22Rv1 (cell line): ENCODE measurements around the gene ABHD12.
A peak's percentile ranks its signal among the peaks of the same experiment; 100 is the strongest.
"Not testable (repeated sequence)": the region's sequence is repeated elsewhere in the genome, so short reads cannot be mapped to it uniquely, and the experiment has no call there.

Experiments used
- H3K27ac ChIP-seq: fragments of 450-650 bp; 2 replicates; pipeline ENCODE4 v1.5.1; 2017
- CTCF ChIP-seq: fragments of 450-650 bp; IDR thresholded peaks from 2 replicates; pipeline ENCODE4 v1.5.1; 2017; ENCODE audit warnings: mild to moderate bottlenecking
- ZFX ChIP-seq: fragments of 450-650 bp; IDR thresholded peaks from 2 replicates; pipeline ENCODE4 v1.6.1; 2017; ENCODE audit warnings: antibody characterized with exemption, borderline replicate concordance

Gene ABHD12

GRCh38 chr20:25314497-25315417 lies 75.9 kb downstream of the ABHD12 start:
- H3K27ac ChIP-seq: no peak overlapping the region

GRCh38 chr20:25313593-25313992 lies 77.0 kb downstream of the ABHD12 start:
- TF ChIP-seq CTCF: no peak
- TF ChIP-seq ZFX: no peak
- H3K27ac ChIP-seq: no peak overlapping the region

More at GRCh38 chr20:25314497-25315417, 75.9 kb downstream of the ABHD12 start:
- TF ChIP-seq CTCF (no peak), ZFX (no peak)

DNA sequence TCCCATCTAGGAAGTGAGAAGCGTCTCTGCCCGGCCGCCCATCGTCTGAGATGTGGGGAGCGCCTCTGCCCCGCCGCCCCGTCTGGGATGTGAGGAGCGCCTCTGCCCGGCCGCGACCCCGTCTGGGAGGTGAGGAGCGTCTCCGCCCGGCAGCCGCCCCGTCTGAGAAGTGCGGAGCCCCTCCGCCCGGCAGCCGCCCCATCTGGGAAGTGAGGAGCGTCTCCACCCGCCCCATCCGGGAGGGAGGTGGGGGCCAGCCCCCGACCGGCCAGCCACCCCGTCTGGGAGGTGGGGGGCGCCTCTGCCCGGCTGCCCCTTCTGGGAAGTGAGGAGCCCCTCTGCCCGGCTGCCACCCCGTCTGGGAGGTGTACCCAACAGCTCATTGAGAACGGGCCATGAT lies 77.9 kb downstream of the ABHD12 start:
- not testable (repeated sequence) for H3K27ac ChIP-seq

GRCh38 chr20:25310921-25311728 lies 79.5 kb downstream of the ABHD12 start:
- TF ChIP-seq ZFX (no peak), CTCF (no peak)
- H3K27ac ChIP-seq: peak overlapping the region; percentile 56

- TF ChIP-seq ZFX (no peak), CTCF (peak; percentile 72)
- H3K27ac ChIP-seq: peak overlapping the region; percentile 56
Observed at GRCh38 chr20:25310268-25310920, 80.2 kb downstream of the ABHD12 start.

DNA sequence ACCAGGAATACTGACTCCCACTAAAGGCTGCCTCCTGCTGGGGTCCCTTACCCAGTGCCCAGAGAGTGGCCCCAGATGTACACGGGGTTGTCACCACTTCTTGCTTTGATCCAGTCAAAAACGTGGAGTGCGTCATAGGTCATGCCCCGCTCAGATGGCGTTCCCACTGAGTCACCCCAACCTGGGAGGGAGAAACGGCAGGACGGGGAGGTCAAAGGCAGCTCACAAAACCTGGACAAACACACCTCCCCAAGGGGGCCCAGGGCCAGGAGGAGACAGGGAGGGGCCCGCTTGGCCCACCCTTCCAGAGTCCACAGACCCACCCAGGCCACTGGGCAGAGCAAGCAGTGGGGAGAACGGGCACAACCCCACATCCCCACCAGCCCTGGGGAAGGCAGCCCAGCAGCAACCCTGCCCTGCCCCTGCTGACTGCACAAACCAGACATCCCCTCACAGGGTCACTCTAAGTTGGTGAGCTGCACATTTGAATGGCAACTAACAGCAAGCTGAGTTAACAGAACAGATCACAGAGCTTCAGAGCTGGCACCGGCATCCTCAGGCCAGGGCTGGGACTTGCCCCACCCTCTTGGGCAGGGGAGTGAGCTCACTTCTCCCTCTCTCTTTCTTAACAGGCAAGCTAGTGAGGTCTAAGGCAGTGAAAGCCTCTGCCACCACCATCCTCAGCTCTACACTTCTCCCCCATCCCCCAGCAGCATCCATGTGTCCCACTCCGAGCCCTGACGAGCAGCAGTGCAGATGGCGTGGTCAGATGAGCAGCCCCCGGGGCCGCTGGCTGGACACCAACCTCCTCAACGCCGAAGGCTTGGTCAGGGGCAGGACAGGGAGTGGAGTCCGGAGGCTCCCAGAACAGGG lies 81.0 kb downstream of the ABHD12 start:
- peak overlapping the region; percentile 56 for H3K27ac ChIP-seq
- TF ChIP-seq CTCF: no peak
